ENCODE data around the gene WNK2.
"Not testable (repeated sequence)": the region's sequence is repeated elsewhere in the genome, so short reads cannot be mapped to it uniquely, and the experiment has no call there.

WNK2 gene

DNA sequence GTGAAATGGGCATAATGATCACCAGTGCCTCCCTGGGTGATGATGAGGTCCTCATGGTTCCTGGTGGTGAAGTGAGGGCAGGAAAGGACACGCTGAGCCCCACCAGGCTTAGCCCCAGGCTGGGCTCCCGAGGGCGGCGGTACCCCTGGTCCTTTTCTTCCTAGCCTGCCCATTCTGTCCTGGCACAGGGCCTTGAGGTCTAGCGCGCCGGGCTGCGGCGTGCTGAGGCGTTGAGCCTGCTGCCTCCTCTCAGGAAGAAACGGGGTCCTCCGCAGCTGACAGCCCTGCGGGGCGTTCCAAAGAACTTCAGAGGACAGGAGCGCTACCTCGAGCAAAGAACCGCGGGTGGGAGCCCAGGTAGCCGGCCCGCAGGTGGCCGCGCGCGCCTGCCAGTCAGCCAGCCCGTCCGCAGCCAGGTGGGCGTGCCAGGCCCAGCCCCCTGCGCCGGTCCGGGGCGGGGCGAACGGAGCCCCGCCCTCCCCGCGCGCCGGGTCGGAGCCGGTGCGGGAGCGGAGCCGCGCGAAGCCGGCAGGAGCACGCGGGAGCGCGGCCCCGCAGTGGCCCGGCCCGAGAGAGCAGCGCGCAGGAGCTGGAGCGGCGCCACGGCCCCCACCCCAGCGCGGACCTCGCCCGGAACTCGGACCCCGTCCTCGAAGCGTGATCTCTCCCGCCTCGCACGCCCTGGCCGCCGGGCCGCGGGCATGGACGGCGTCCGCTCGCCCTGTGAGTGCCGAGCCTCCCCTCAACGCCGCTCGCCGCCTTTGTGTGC, at the start of gene WNK2:
WNK2 (plus strand) TSS at position 477 of the 769 bp plus-strand sequence. CDS start 791 bp downstream, outside the sequence.
- no peak for TF ChIP-seq Cebpa-rat (IDR thresholded peaks at IDR 0.05)
- Histone ChIP-seq H4K20me1 (peaks cover 13% of the 10 kb centered on the region), H3K9me3 (no peaks in the 10 kb centered on the region), H3K9ac (peak within 1 kb of the TSS; percentile 83), H3K4me2 (peak within 1 kb of the TSS; percentile 99), H3K4me1 (peaks cover 59% of the 10 kb centered on the region), H3K27ac (peak within 1 kb of the TSS; percentile 79), H3K27me3 (peaks cover 5% of the 10 kb centered on the region; the same call in 1 of the 2 replicates), H3K36me3 (no peaks in the 10 kb centered on the region), H3K4me3 (peak within 1 kb of the TSS; percentile 77)

- Histone ChIP-seq H3K27ac (peak overlapping the region; percentile 98), H3K4me2 (peak overlapping the region; percentile 98), H3K36me3 (peaks cover 13% of the 10 kb centered on the region), H3K27me3 (no peaks in the 10 kb centered on the region), H3K4me3 (peak overlapping the region; percentile 95), H3K4me1 (peaks cover 88% of the 10 kb centered on the region), H3K9me3 (peaks cover 7% of the 10 kb centered on the region), H4K20me1 (peaks cover 36% of the 10 kb centered on the region), H3K9ac (peak overlapping the region; percentile 91)
- TF ChIP-seq Cebpa-rat (IDR thresholded peaks at IDR 0.05), result no peak
Observed at GRCh38 chr9:93134740-93135444, 49.0 kb upstream of the WNK2 start.

DNA sequence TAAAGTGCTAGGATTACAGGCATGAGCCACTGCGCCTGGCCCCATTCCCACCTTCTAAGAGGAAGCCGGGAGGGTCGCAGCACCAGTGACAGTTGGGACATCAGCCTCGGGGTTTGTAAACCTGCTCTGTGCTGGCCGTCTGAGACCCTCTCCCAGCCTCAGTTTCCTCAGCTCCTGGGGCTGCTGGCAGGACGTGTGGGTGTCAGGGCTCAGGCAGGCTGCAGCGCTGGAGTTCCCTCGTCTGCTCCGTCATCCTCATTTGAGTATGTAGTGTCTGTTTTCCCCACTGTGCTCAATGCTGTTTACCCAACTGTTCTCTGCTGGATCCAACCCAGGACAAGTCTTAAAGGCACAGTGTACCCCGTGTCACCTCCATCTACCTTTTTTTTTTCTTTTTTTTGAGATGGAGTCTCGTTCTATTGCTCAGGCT, 47.9 kb upstream of the WNK2 start:
- Histone ChIP-seq H3K27ac (peak overlapping the region; percentile 98), H3K4me2 (peak overlapping the region; percentile 98)

GRCh38 chr9:93137362-93137761, 46.6 kb upstream of the WNK2 start:
- Histone ChIP-seq H3K27ac (peak overlapping the region; percentile 98), H3K27me3 (no peaks in the 10 kb centered on the region), H3K9ac (peak overlapping the region; percentile 79), H3K4me2 (peak overlapping the region; percentile 98), H3K4me1 (peaks cover 88% of the 10 kb centered on the region), H4K20me1 (peaks cover 11% of the 10 kb centered on the region), H3K36me3 (no peaks in the 10 kb centered on the region), H3K9me3 (peaks cover 7% of the 10 kb centered on the region), H3K4me3 (peak overlapping the region; percentile 38; the same call in 1 of the 2 replicates)
- TF ChIP-seq Cebpa-rat (IDR thresholded peaks at IDR 0.05), result no peak

More for the DNA sequence above, 47.9 kb upstream of the WNK2 start:
- Histone ChIP-seq H3K4me1 (peaks cover 88% of the 10 kb centered on the region), H4K20me1 (peaks cover 25% of the 10 kb centered on the region), H3K9me3 (peaks cover 7% of the 10 kb centered on the region), H3K27me3 (no peaks in the 10 kb centered on the region), H3K36me3 (0 out of 2 replicates have a peak, but pooled peaks cover 2% of the 10 kb centered on the region), H3K9ac (peak overlapping the region; percentile 79; the same call in 1 of the 2 replicates), H3K4me3 (0 out of 2 replicates have a peak overlapping the region, but pooled peaks have one; percentile 34)
- no peak for TF ChIP-seq Cebpa-rat (IDR thresholded peaks at IDR 0.05)

GRCh38 chr9:93138171-93138764, 45.7 kb upstream of the WNK2 start:
- Histone ChIP-seq H3K4me3 (peak overlapping the region; percentile 38; the same call in 1 of the 2 replicates), H3K27ac (peak overlapping the region; percentile 98), H4K20me1 (peaks cover 2% of the 10 kb centered on the region), H3K4me2 (peak overlapping the region; percentile 98), H3K9me3 (peaks cover 7% of the 10 kb centered on the region), H3K36me3 (no peaks in the 10 kb centered on the region), H3K27me3 (no peaks in the 10 kb centered on the region), H3K9ac (peak overlapping the region; percentile 79), H3K4me1 (peaks cover 88% of the 10 kb centered on the region)
- TF ChIP-seq Cebpa-rat (IDR thresholded peaks at IDR 0.05), result no peak

GRCh38 chr9:93139365-93140182, 44.4 kb upstream of the WNK2 start:
- no peak for TF ChIP-seq Cebpa-rat (IDR thresholded peaks at IDR 0.05)
- peak overlapping the region; percentile 98 for H3K27ac ChIP-seq
- H3K9ac ChIP-seq, result peak overlapping the region; percentile 65
- H3K9me3 ChIP-seq, result peaks cover 7% of the 10 kb centered on the region
- no peaks in the 10 kb centered on the region for H4K20me1 ChIP-seq
- no peaks in the 10 kb centered on the region for H3K27me3 ChIP-seq
- peak overlapping the region; percentile 80 for H3K4me2 ChIP-seq
- H3K4me3 ChIP-seq, result peak overlapping the region; percentile 27
- H3K36me3 ChIP-seq, result no peaks in the 10 kb centered on the region
- H3K4me1 ChIP-seq, result peaks cover 97% of the 10 kb centered on the region

DNA sequence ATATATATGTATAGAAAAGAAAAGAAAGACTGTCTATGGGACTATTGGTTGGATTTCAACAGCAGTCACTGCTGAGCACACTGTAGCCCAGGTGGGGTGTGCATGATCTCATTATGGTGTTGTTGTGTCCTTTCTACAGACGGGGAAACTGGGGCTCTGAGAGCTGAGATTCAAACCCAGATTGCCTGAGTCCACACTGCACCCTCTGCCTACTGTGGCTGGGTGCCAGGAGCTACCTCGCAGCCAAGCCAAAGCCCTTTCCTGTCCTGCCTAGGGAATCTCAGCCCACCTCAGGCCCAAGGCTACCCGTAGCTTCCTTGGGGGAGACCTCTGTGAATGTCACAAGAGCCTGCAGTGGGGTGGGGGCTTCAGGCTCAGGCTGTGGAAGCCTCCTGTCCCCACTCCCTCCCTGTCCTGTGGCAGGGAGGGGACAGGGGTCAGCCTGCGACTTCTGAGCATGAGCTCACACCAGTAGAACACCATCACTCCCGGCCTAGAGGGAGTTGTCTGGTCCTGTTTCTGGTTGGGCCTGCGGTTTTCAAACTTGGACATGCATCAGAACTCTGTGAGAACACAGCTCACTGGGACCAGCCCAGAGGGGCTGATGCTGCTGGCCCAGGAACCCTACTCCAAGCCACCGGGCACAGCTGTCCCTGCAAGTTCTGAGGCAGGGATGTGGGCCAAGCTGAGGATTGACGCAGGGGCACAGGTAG, 42.0 kb upstream of the WNK2 start:
- Histone ChIP-seq H3K4me1 (peaks cover 97% of the 10 kb centered on the region), H3K27me3 (no peaks in the 10 kb centered on the region), H3K9ac (peak overlapping the region; percentile 54), H3K9me3 (peaks cover 18% of the 10 kb centered on the region), H3K4me3 (no peak overlapping the region), H3K36me3 (no peaks in the 10 kb centered on the region), H4K20me1 (no peaks in the 10 kb centered on the region), H3K4me2 (peak overlapping the region; percentile 80), H3K27ac (peak overlapping the region; percentile 90)
- TF ChIP-seq Cebpa-rat (IDR thresholded peaks at IDR 0.05), result no peak

DNA sequence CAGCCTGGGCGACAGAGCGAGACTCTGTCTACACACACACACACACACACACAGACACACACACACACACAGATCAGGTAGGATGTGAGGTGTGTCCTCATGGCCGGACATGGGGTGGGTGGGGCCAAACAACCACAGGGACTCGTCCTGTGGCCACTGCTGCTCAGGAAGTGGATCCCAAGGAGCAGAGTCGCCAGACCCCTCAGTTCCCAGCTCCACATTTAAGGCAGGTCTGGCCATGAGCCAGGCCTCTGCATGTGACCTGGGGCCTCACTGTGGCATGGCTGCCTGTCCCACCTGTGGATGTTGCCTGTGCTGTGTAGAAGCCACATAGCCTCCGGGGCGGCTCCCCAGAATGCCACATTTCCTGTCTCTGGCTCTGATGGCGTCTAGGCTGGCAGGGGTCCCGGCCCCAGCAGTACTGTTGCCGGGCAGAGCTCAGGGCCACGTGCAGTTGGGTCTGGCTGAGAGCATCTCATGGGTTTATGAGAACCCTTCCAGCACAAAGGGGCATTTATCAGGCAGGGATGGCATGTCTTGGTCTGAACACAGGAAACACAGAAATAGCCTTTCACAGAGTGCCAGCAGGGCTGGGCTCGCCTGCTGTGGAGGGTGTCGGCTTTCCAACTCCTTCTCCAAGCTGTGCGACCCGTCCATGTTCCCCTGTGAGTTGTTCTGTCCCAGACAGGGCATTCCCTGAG, 40.0 kb upstream of the WNK2 start:
- peak overlapping the region; percentile 71 for H3K9ac ChIP-seq
- no peaks in the 10 kb centered on the region for H3K27me3 ChIP-seq
- no peak for TF ChIP-seq Cebpa-rat (IDR thresholded peaks at IDR 0.05)
- H3K4me2 ChIP-seq, result peak overlapping the region; percentile 80
- H3K4me1 ChIP-seq, result peaks cover 81% of the 10 kb centered on the region
- H4K20me1 ChIP-seq, result no peaks in the 10 kb centered on the region
- H3K4me3 ChIP-seq, result no peak overlapping the region
- peak overlapping the region; percentile 90 for H3K27ac ChIP-seq
- H3K36me3 ChIP-seq, result no peaks in the 10 kb centered on the region
- H3K9me3 ChIP-seq, result peaks cover 38% of the 10 kb centered on the region

- H3K9ac ChIP-seq, H3K27me3 ChIP-seq, H4K20me1 ChIP-seq, H3K36me3 ChIP-seq, H3K4me3 ChIP-seq: not testable (repeated sequence)
- peaks cover 70% of the 10 kb centered on the region for H3K4me1 ChIP-seq
- H3K27ac ChIP-seq, result 0 out of 2 replicates have a peak overlapping the region, but pooled peaks have one; percentile 18
- peak overlapping the region; percentile 30; the same call in 1 of the 2 replicates for H3K4me2 ChIP-seq
- H3K9me3 ChIP-seq, result peaks cover 33% of the 10 kb centered on the region
Observed at GRCh38 chr9:93146696-93147095, 37.2 kb upstream of the WNK2 start.
